Measurements from ENCODE around the gene TSPAN31.

The TSPAN31 gene

GRCh38 chr12:57752668-57753000 lies 7.8 kb downstream of the TSPAN31 start:
- no peak for DNase-seq (ENCODE audit: low read depth in 2 of 2)

- no peak for DNase-seq (ENCODE audit: low read depth in 2 of 2)
These were observed 9.0 kb downstream of the TSPAN31 start for GRCh38 chr12:57753756-57754337.

DNA sequence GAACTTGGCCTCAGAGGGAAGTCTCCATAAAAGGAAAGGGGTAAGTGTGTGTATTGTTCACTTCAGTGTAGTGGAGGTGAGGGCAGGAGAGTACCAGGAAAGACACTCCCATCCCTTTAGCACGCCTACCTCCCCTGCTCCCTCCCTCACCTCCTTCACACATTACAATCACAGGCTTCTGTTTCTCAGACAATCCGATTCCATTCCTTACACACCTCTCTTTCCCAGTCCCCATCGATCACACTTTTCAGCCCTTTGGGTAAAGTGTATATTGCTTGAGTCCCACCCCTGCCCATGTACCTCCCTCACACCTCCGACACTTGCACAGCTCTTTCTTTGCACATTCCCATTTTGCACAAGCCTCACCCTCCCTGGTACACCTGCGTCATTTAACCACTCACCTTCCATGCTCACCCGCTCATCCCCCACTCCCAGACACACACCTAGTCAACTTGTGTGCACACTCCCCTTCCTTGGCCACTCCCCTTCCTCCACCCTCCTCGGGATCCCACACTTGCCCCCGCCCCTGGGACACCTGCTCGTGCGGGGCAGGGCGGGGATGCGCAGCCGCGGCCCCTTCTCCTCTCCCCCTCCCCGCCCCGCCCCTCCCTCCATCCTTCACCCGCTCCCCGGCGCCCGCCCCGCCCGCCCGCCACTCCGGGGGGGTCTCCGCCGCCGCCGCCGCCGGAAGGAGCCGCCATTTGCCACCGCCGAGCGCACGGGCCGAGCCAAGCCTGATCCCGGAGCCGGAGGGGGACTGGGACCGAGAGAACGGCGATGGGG lies 9.8 kb downstream of the TSPAN31 start, which contains the start of gene MARCHF9:
Gene MARCHF9 (plus strand): TSS at position 693 of the 783 bp plus-strand sequence. CDS start 426 bp downstream, outside the sequence.
- DNase-seq (ENCODE audit: low read depth in 2 of 2), result peak; percentile 67 to 81

GRCh38 chr12:57755194-57755453 lies 10.3 kb downstream of the TSPAN31 start:
- DNase-seq (ENCODE audit: low read depth in 2 of 2), result no peak

DNA sequence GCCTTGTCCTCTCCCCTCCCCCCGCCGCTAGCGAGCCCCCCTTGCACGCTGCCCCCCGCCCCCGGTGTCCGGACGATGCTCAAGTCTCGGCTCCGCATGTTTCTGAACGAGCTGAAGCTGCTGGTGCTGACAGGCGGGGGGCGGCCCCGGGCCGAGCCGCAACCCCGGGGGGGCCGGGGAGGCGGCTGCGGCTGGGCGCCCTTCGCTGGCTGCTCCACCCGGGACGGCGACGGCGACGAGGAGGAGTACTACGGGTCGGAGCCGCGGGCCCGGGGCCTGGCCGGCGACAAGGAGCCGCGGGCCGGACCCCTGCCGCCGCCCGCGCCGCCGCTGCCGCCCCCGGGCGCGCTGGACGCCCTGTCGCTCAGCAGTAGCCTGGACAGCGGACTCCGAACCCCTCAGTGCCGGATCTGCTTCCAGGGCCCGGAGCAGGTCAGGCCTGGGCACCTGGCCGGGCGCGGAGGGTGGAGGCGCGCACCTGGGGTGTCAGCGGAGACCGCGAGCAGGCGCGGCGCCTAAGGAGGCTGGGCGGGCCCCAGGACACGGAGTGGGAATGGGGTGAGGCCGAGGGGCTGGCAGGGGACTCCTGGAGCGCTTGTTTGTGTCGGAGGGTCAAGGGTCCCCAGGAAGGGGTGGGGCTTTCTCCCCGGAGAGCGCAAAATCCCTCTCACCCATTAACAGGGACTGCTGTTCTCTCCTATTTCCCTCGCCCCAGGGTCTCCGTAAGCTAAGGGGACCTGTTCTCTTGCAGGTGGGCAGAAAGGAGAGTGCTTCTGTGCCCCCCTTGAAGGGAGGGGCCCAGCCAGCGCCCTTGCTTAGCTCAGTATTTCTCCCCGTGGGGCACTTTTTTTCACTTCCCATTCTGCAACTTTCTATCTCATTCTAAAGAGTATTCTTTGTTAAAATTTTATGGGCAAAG lies 10.9 kb downstream of the TSPAN31 start:
- DNase-seq (ENCODE audit: low read depth in 2 of 2), result no peak

DNA sequence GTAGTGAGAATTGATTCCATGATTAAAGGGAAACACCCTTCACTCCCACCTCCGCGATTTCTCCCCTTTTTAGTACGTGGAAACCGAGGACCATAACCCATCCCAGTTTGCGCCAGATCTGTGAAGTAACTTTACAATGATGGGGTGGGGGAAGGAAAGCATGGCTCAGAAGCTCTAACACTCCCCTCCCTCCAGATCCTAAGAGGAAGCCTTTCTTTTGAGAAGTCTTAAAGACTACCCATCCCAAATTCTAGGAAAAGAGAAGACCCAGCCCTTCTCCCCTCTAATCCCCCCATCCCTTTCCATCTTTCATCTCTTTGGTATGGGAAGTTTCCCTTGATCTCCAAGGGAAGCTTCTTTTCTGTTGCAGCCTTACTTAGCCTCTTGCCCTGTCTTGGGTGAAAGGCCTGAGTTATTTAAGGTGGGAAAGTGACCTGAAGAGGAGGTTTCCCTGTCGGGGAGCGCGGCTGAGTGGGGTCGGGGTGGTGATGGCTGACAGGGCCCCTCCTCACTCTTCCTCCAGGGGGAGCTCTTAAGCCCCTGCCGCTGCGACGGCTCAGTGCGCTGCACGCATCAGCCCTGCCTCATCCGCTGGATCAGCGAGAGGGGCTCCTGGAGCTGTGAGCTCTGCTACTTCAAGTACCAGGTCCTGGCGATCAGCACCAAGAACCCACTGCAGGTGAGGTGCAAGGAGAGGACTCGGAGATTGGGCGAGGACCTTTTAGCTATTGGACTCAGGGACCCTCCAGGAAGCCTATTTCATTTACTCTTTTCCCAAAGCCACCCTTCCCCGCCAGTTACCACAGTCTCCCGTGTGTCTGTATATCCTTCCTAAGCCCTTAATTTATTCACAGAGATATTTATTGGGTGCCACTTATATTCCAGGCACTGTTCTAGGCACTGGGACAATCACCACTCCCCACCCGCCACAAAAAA lies 11.8 kb downstream of the TSPAN31 start:
- peak in 1 of 2 donors; percentile 65 for DNase-seq (ENCODE audit: low read depth in 2 of 2)

- no peak for DNase-seq (ENCODE audit: low read depth in 2 of 2)
These were observed 12.9 kb downstream of the TSPAN31 start for GRCh38 chr12:57757771-57758170.

DNA sequence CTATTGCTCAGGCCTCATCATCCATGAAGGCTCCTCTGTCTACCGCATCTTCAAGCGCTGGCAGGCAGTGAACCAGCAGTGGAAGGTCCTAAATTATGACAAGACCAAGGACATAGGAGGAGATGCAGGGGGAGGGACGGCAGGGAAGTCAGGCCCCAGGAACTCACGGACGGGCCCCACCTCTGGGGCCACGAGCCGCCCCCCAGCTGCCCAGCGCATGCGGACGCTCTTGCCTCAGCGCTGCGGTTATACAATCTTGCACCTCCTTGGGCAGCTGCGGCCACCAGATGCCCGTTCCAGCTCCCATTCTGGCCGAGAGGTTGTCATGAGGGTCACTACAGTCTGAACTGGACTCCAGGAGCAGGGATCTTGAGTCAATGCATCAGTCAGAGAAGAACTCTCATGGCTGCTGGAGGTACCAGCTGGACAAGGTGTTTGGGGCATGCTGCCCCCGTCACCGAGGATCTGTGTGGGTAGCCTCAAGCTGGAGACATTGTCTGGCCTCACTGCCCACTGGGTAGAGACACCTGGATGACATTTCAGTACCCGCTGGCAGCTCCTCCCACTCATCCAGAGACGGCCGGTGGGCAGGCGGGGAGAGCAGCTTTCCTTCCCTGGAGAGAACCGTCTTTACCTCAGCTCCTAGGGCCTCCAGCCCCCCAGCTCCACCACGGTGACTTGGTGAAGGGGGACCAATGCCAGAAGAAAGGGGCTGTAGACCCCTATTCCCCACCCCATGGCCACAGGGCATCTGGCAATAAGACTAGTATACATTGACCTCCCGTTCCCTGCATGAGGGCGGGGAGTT lies 13.9 kb downstream of the TSPAN31 start:
- no peak for DNase-seq (ENCODE audit: low read depth in 2 of 2)

DNA sequence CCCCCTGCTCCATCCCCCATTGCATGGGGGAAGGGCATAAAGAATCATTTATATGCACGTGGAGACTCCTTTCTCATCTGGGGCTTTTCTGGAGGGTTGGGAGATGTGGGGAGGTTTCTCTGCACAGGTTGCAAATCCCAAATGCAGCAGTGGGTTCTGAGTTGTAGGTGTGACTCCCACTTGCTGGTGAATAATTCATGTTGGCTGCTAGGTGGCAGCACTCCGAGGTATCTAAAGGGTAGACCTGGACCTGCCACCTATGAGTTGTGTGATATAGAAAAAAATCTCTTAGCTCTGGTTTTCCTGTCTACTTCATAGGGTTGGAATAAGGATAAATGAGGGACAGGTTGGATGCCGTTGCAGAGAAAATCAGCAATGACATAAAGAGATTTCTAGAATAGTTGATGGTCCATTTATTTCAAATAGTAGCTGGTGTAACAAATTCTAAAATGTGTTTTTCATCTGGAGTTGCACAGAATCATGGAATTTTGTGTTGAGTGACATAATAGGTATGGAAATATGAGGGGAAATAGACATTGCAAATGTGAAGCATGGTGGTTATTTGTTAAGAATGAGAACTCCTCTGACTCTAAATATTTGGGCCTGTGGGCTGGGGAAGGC lies 14.6 kb downstream of the TSPAN31 start:
- DNase-seq (ENCODE audit: low read depth in 2 of 2), result no peak

DNA sequence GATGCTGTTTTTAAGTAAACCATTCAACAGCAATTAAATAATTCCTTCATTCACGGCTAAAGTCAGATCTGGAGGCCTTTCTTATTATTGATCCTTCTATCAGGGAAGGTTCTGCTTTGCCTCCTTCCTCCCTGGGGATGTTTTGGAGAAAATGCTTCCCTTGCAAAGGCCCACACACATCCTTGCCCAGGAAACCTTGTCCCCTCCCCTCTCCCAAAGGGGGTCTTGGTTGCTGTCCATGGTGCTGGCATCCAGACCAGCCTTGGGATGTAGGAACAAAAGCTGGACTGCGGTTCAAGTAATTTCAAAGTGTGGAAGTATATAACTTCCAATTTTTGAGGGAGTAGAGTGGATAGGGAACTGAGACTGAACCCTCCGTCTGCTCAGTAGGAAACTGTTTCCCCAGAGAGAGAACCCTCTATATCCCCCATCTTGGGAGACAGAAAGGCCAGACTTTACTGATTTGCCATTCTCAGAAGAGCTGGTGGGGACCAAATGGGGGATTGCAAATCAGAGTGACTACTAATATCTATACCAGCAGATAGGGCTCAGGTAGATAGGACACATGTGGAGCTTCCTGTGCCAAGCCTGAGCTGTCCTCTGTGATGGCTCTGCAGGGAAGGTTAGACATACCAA lies 15.6 kb downstream of the TSPAN31 start:
- no peak for DNase-seq (ENCODE audit: low read depth in 2 of 2)

DNA sequence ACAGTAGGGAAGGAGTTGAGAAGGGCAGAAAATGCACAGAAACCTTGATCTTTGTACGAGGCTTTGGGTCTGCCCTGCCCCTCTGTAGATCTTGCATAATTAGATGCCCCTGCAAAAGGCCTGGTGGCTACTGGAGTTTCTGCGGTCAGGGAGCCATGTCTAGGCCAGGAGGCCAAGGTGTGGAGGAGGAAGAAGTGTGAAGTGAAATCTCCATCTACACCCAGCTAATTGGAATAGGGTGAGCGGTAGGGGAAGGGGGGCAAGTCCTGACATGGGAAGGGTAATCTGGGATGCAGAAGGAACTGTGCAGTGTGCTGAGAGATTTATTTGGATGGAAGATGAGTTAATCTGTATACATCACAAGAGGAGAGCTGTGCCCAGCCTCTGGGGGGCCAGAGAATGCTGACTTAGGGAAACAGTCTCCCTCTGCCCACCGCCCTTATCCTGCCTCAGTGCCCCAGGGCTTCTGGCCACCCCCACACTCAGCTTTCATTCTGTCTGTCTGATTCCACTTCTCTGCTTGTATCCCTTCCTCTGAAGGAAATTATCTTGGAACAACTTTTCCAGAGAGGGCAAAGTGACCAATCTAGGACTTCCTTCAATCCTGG lies 16.7 kb downstream of the TSPAN31 start:
- no peak for DNase-seq (ENCODE audit: low read depth in 2 of 2)

GRCh38 chr12:57762463-57762862 lies 17.6 kb downstream of the TSPAN31 start:
- DNase-seq (ENCODE audit: low read depth in 2 of 2), result no peak

GRCh38 chr12:57763881-57764661 lies 19.2 kb downstream of the TSPAN31 start:
- DNase-seq (ENCODE audit: low read depth in 2 of 2), result no peak

GRCh38 chr12:57764662-57765002 lies 19.8 kb downstream of the TSPAN31 start:
- no peak for DNase-seq (ENCODE audit: low read depth in 2 of 2)

- DNase-seq (ENCODE audit: low read depth in 2 of 2), result no peak
These were observed 20.3 kb downstream of the TSPAN31 start for GRCh38 chr12:57765003-57765697.

GRCh38 chr12:57765698-57766463 lies 21.0 kb downstream of the TSPAN31 start:
- no peak for DNase-seq (ENCODE audit: low read depth in 2 of 2)

All from stimulated activated CD4-positive, alpha-beta T cell treated with anti-CD3 and anti-CD28 coated beads, Interleukin-15, amount 100 ng/mL, for 48 hours (primary cell).